ENCODE data around the gene UNC5B.

- no peak for TF ChIP-seq POLR2AphosphoS5 (IDR thresholded peaks at IDR 0.05; ENCODE audit: low read depth, low read length)
- no peak for TF ChIP-seq YY1 (IDR thresholded peaks at IDR 0.05; ENCODE audit: extremely low read depth, insufficient replicate concordance, low read depth, low read length)
- no peak for TF ChIP-seq ZBTB33 (IDR thresholded peaks at IDR 0.05; ENCODE audit: extremely low read depth, insufficient replicate concordance, low read length)
- TF ChIP-seq TCF7L2 (IDR thresholded peaks at IDR 0.05; ENCODE audit: borderline replicate concordance, extremely low read depth, insufficient read depth, insufficient read length), result no peak
- TF ChIP-seq CTCF (IDR thresholded peaks at IDR 0.05 in 2 of 3, conservative IDR thresholded peaks at IDR 0.05 in 1 of 3; ENCODE audit: borderline replicate concordance in 1 of 3, insufficient read depth in 1 of 3, low read depth in 2 of 3, low read length in 2 of 3), result peak in 1 of 3 experiments; percentile 22; a peak in 2 of 6 replicates
- no peak for TF ChIP-seq EZH2phosphoT487 (IDR thresholded peaks at IDR 0.05; ENCODE audit: borderline replicate concordance)
- TF ChIP-seq ZFX (IDR thresholded peaks at IDR 0.05), result no peak
- TF ChIP-seq, protein P1, sequence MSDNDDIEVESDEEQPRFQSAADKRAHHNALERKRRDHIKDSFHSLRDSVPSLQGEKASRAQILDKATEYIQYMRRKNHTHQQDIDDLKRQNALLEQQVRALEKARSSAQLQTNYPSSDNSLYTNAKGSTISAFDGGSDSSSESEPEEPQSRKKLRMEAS (IDR thresholded peaks at IDR 0.05), result no peak
- no peak for TF ChIP-seq JUND (IDR thresholded peaks at IDR 0.05)
- no peak for TF ChIP-seq CEBPB (IDR thresholded peaks at IDR 0.05; ENCODE audit: low read depth)
- no peak for TF ChIP-seq EZH2 (IDR thresholded peaks at IDR 0.05)
These were observed 30.2 kb downstream of the UNC5B start for GRCh38 chr10:71242622-71243009.

Measured in HCT116 (cell line).